OCI-M2 (cell line): Measurements from ENCODE around the gene WDR33.
"Not testable (repeated sequence)": the region's sequence is repeated elsewhere in the genome, so short reads cannot be mapped to it uniquely, and the experiment has no call there.

Experiments used
- DNase-seq: peaks from one replicate; lab custom pipeline; 2025; ENCODE audit not compliant: unreplicated experiment; lab: John Stamatoyannopoulos, UW

The WDR33 gene

DNA sequence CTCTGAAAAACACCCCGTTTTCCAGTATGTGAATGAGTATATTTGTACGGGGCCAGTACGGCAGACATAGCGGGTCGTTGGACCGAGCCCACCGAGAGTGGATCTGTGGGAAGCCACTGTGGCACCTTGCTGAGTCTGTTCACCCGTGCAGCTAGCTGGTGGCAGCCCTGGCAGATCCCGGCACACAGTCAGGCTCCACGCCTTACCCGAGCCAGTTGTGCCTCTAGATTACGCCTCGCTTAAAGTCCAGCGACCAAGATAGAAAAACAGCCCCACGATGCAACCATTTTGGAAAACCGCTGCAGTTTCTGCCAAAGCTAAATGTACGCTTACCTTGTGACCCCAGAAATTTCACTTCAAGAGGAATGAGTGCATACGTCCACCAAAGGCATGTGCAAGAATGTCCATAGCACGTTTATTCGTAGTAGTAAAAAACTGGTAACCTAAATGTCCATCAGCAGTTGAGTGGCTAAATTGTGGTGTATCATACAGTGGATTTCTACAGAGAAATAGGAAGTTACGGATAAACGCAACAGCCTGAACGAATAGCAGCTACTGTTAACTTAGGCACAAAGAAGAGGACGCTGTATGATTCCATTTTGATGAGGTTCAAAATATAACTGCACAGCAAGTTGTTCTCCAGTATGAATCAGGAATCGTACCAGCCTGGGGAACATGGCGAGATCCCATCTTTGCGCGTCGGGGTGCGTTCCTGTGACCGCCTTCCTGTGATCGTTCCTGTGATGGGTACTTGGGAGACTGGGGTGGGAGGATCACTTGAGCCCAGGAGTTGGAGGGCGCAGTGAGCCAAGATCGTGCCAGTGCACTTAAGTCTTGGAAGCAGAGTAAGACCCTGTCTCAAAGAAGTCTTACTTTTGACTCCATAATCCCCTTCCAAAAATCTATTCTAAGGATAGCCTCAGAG is 688 bp upstream of the WDR33 start:
- peak; percentile 66 for DNase-seq

DNA sequence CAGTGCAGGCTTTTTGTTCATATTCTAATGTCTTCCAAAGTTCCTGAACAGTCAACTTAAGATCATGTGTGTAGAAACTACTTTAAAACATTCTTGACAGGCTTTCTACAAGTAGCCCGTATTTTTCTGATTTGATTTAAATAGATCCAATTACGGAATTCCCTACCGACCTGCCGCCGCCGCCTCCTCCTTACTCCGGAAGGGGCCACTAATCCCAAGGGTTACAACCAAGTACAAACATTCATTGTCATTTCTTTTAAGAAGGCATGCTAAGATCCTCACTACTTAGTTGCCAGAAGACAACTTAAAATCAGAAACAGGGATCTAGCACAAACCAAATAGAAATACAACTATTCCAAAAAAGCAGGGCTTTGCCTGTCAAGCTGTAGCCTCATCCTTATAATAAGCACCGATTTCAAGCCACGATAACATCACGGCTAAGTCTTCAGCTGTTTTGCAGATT is 784 bp downstream of the WDR33 start:
- no peak for DNase-seq

- no peak for DNase-seq
Observed at GRCh38 chr2:127807678-127808353, 3.2 kb downstream of the WDR33 start.

GRCh38 chr2:127806860-127807259 is 4.1 kb downstream of the WDR33 start:
- DNase-seq: not testable (repeated sequence)

- DNase-seq: no peak
Observed at GRCh38 chr2:127805491-127805890, 5.5 kb downstream of the WDR33 start.

GRCh38 chr2:127799926-127800325 is 11.0 kb downstream of the WDR33 start:
- no peak for DNase-seq

GRCh38 chr2:127796389-127796788 is 14.6 kb downstream of the WDR33 start:
- no peak for DNase-seq

- DNase-seq: not testable (repeated sequence)
Observed at GRCh38 chr2:127794901-127795300, 16.1 kb downstream of the WDR33 start.

GRCh38 chr2:127792805-127793204 is 18.2 kb downstream of the WDR33 start:
- DNase-seq: no peak

DNA sequence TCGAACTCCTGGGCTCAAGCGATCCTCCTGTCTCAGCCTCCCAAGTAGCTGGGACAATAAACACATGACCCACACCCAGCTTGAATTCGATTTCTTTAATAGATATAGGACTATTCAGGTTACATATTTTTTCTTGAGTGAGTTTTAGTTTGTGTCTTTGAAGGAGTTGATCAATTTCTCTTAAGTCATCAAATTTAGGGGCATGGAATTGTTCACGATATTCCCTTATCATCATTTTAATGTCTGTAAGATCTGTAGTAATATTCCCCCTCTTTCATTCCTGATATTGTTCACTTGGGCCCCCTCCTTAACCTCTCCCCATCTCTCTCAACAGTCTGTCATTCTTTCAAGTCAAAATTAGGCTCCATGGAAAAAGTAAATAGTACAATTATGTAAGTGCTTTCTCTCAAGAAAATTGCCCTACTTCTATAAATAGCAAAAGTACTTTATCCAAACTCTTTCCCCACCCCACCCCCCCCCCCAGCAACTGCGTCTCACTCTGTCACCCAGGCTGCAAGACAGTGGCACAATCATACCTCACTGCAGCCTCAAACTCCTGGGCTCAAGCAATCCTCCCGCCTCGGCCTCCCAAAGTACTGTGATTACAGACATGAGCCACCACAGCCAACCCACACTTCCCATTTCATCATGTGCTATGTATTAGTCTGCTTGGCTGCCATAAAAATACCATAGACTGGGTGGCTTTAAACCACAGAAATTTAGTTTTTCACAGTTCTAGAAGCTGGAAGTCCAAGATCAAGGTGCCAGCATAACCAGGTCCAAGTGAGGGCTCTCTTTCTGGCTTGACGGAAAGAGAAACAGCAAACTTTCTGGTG is 20.1 kb downstream of the WDR33 start:
- DNase-seq: no peak

DNA sequence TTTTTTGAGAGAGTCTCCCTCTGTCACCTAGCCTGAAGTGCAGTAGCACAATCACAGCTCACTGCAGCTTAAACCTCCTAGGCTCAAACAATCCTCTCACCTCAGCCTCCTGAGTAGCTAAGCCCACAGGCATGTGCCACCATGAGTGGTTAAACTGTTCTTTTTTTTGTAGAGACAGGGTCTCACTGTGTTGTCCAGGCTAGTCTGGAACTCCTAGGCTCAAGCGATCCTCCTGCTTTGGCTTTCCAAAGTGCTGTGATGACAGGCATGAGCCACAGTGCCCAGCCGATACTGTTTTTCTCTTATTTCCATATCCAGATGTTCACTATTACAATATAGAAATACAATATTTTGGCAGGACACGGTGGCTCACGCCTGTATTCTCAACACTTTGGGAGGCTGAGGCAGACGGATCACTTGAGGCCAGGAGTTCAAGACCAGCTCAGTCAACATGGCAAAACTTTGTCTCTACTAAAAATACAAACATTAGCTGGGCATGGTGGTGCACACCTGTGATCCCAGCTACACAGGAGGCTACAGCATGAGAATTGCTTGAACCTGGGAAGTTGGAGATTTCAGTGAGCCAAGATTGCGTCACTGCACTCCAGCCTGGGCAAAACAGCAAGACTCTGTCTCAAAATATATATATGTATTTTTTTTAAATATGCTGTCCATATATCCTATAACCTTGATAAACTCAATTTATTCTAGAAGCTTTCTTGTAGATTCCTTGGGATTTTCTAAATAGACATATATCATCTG is 24.7 kb downstream of the WDR33 start:
- DNase-seq: no peak

- DNase-seq: no peak
Observed at GRCh38 chr2:127784965-127785518, 25.9 kb downstream of the WDR33 start.

DNA sequence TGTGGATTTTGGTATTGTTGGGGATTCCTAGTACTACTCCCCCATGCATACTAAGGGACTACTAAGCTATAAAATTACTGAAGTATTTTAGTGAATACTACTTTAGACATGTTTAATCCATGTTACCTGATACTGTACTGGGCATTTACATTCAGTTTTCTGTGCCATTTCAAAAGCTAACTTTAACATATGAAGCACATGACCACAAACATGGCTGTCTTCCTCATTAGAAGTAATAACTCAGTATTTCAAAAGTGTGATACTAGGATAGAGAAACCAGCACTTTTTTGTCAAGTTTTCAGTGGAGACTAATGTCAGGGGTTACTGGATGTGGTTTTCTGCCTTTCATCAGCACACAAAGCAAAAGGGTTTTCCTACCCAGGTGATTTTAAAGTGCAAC is 27.9 kb downstream of the WDR33 start:
- no peak for DNase-seq

GRCh38 chr2:127778850-127779249 is 32.1 kb downstream of the WDR33 start:
- no peak for DNase-seq

GRCh38 chr2:127778447-127778846 is 32.5 kb downstream of the WDR33 start:
- DNase-seq: no peak

DNA sequence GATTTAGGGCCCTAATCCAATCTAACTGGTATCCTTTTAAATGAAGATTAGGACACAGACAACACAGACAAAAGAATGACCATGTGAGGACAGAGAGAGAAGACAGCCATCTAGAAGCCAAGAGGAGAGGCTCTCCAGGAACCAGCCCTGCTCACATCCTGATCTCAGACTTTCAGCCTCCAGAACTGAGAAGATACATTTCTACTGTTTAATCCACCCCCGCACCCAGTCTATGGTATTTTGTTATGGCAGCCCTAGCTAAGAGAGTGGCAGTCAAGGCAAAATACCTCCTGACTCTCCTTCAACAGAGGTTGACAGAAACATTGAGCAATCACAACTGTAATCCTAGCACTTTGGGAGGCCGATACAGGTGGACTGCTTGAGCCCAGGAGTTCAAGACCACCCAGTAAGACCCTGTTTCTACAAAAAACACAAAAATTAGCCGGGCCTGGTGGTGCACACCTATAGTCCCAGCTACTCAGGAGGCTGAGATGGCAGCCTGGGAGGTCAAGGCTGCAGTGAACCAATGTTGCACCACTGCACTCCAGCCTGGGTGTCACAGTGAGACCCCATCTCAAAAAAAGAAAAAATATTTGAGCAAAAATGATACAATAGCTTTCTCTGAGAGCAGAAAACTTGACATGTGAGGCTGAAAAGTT is 34.7 kb downstream of the WDR33 start:
- DNase-seq: no peak

GRCh38 chr2:127771756-127772155 is 39.2 kb downstream of the WDR33 start:
- DNase-seq: no peak

GRCh38 chr2:127770973-127771735 is 39.8 kb downstream of the WDR33 start:
- DNase-seq: no peak

DNA sequence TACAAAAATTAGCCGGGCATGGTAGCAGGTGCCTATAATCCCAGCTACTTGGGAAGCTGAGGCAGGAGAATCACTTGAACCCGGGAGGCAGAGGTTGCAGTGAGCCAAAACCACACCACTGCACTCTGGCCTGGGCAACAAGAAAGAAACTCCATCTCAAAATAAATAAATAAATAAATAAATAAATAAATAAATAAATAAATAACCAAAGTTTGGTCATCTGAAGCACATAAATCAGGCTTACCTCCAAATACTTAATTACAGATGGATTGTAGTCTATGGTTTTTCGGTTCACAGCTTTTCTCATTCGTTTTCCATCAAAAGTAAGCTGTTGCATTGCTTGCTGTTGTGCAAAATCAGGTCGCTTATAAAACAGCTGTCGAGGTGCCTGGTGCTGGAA is 40.4 kb downstream of the WDR33 start:
- DNase-seq: not testable (repeated sequence)
